ENCODE data around the gene HS6ST1. TPM values are rescaled to one million over a fixed set of nuclear protein-coding genes. Genes with fewer than 3 reads are reported as not detected.

The HS6ST1 gene
- total RNA-seq, 2 donors from 2014 or later, result 21.8 to 32.4 TPM

DNA sequence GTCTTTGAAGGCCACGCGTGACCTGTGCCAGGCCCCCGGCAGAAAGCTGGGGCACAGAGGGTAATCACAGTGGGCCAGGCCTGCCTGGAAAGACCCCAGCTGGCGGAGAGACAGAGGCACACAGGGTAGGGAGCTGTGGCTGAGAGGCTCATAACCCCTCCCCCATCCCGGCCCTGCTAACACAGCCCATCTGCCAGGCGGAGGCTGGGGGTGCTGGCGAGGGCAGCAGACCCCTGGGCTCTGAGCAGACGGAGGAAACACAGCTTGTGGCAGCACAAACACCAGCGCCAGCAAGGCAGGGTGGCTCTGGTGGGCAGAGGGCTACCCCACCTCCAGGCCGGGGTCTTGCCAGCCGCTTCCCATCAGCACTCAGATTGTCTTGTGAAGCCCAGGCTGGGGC, 19.0 kb downstream of the HS6ST1 start:
- H3K4me3 ChIP-seq, result no peak overlapping the region
- no peaks in the 10 kb centered on the region for H3K27me3 ChIP-seq (replicated peaks; ENCODE audit: insufficient read depth)
- DNase-seq (ENCODE audit: low spot score) (no peak), ATAC-seq (ENCODE audit: insufficient number of reproducible peaks, low FRiP score, low read depth) (no peak)
- H3K36me3 ChIP-seq, result no peaks in the 10 kb centered on the region
- TF ChIP-seq, protein P1, sequence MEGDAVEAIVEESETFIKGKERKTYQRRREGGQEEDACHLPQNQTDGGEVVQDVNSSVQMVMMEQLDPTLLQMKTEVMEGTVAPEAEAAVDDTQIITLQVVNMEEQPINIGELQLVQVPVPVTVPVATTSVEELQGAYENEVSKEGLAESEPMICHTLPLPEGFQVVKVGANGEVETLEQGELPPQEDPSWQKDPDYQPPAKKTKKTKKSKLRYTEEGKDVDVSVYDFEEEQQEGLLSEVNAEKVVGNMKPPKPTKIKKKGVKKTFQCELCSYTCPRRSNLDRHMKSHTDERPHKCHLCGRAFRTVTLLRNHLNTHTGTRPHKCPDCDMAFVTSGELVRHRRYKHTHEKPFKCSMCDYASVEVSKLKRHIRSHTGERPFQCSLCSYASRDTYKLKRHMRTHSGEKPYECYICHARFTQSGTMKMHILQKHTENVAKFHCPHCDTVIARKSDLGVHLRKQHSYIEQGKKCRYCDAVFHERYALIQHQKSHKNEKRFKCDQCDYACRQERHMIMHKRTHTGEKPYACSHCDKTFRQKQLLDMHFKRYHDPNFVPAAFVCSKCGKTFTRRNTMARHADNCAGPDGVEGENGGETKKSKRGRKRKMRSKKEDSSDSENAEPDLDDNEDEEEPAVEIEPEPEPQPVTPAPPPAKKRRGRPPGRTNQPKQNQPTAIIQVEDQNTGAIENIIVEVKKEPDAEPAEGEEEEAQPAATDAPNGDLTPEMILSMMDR (IDR thresholded peaks at IDR 0.05), result no peak
- peaks cover 11 to 19% of the 10 kb centered on the region in 2 donors for H3K4me1 ChIP-seq (ENCODE audit: control insufficient read depth in 1 of 2, low read depth in 2 of 2)
- no peaks in the 10 kb centered on the region for H3K9me3 ChIP-seq
- no peak overlapping the region for H3K27ac ChIP-seq

DNA sequence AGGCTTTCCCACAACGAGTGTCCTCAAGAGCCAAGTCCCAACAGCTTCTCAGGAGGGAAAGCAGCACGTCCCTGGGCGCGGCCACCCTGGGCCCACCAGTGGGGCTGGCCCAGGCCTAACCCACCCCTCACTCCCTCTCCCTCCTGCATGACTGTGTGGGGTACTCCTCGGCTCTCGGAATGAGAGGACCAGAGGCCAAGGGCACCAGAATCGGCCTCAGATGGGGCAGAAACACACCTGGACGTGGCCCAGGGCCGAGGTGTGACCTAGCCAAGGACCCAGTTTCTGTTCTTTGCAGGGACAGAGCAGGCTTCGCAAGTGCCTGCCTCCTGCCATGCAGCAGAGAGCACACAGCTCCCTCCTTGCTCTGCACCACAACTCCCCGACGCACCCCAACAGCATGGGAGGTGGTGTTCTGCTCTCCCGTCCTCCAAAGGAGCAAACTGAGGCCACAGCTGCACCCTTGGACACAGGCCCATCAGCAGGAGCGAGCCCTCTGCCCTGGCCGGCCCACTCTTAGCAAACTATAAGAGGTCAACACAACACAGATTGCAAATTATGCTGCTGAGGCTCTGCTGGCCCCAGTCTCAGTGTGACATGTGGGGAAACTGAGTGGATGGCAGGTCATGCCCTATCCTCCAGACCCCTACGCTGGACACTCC, 19.7 kb downstream of the HS6ST1 start:
- no peak for DNase-seq (ENCODE audit: low spot score)
- TF ChIP-seq, protein P1 (IDR thresholded peaks at IDR 0.05), result no peak
- H3K4me1 ChIP-seq (ENCODE audit: control insufficient read depth in 1 of 2, low read depth in 2 of 2), result peaks cover 11 to 17% of the 10 kb centered on the region in 2 donors

DNA sequence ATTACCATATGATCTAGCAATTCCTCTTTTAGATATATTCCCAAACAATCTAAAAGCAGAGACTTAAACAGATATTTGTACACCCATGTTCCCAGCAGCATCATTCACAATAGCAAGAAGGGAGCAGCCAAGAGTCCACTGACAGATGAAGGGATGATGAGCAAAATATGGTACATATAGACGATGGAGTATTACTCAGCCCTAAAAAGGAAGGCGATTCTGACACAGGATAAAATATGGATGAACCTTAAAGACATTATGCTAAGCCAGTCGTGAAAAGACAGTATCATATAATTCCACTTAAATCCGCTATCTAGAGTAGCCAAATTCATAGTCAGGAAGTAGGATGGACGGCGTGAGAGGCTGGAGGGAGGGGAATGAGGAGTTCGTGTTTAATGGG, 20.4 kb downstream of the HS6ST1 start:
- no peak overlapping the region for H3K27ac ChIP-seq
- no peak for DNase-seq (ENCODE audit: low spot score)
- H3K27me3 ChIP-seq (replicated peaks; ENCODE audit: insufficient read depth), result no peaks in the 10 kb centered on the region
- H3K36me3 ChIP-seq, result no peaks in the 10 kb centered on the region
- TF ChIP-seq, protein P1 (IDR thresholded peaks at IDR 0.05), result no peak
- no peaks in the 10 kb centered on the region for H3K9me3 ChIP-seq
- H3K4me1 ChIP-seq (ENCODE audit: control insufficient read depth in 1 of 2, low read depth in 2 of 2), result peaks cover 11 to 17% of the 10 kb centered on the region in 2 donors
- ATAC-seq (ENCODE audit: insufficient number of reproducible peaks, low FRiP score, low read depth), result no peak
- no peak overlapping the region for H3K4me3 ChIP-seq

More for the DNA sequence above, 19.7 kb downstream of the HS6ST1 start:
- Histone ChIP-seq H3K27me3 (replicated peaks; ENCODE audit: insufficient read depth) (no peaks in the 10 kb centered on the region), H3K4me3 (no peak overlapping the region), H3K9me3 (no peaks in the 10 kb centered on the region), H3K36me3 (no peaks in the 10 kb centered on the region), H3K27ac (no peak overlapping the region)
- no peak for ATAC-seq (ENCODE audit: insufficient number of reproducible peaks, low FRiP score, low read depth)

DNA sequence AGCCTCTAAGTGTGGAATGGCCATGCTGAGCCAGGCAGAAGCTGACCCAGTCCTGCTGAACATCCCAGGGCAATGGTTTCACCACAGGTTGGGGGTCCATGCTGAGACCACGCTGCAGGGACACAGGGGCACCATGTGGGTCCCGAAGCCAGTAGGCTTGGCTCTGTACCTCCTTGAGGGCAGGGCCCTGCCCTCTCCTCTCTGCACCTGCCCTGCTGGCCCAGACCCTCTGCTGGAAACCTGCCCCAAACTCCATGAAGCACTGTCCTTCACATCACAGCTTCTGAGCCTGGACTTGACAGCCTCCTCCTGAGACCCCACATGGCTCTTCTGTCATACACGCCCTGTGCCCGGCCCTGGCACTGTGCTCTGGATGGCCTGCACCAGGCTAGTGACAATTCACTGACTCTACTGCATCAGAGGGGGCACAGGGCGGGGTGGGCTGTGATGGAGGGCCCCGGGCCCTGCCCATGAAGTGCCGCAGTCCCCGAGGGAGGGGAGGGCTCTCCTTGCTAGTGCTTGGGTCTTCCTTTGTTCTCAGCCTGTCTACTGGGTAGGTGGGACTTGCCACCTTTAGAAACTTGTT, 24.7 kb downstream of the HS6ST1 start:
- no peak for DNase-seq (ENCODE audit: low spot score)
- Histone ChIP-seq H3K36me3 (no peaks in the 10 kb centered on the region), H3K4me3 (no peak overlapping the region), H3K9me3 (no peaks in the 10 kb centered on the region), H3K27ac (no peak overlapping the region), H3K4me1 (ENCODE audit: control insufficient read depth in 1 of 2, low read depth in 2 of 2) (no peaks in the 10 kb centered on the region), H3K27me3 (replicated peaks; ENCODE audit: insufficient read depth) (no peaks in the 10 kb centered on the region)
- no peak for ATAC-seq (ENCODE audit: insufficient number of reproducible peaks, low FRiP score, low read depth)
- TF ChIP-seq, protein P1 (IDR thresholded peaks at IDR 0.05), result no peak

- no peaks in the 10 kb centered on the region for H3K27me3 ChIP-seq (replicated peaks; ENCODE audit: insufficient read depth)
- DNase-seq (ENCODE audit: low spot score) (no peak), ATAC-seq (ENCODE audit: insufficient number of reproducible peaks, low FRiP score, low read depth) (no peak)
- no peaks in the 10 kb centered on the region for H3K4me1 ChIP-seq (ENCODE audit: control insufficient read depth in 1 of 2, low read depth in 2 of 2)
- H3K36me3 ChIP-seq, result no peaks in the 10 kb centered on the region
- no peaks in the 10 kb centered on the region for H3K9me3 ChIP-seq
- no peak overlapping the region for H3K4me3 ChIP-seq
- TF ChIP-seq, protein P1 (IDR thresholded peaks at IDR 0.05), result no peak
- no peak overlapping the region for H3K27ac ChIP-seq
Measured at GRCh38 chr2:128293426-128293755, 25.3 kb downstream of the HS6ST1 start.
